Type B pancreatic cell (in vitro differentiated cells): Measurements from ENCODE around the gene DYRK1A. TPM values are rescaled to one million over a fixed set of nuclear protein-coding genes. Genes with fewer than 3 reads are reported as not detected.

ENCODE experiments used
- DNase-seq: peaks from one replicate; pipeline ENCODE4 v3.0.0; 2021; ENCODE audit warnings: mixed read lengths; ENCODE audit not compliant: unreplicated experiment; ENCODE audit errors: extremely low spot score
- H3K27ac Mint-ChIP-seq: 2 replicates; pipeline ENCODE4 v1.8.0; 2021; ENCODE audit warnings: mild to moderate bottlenecking, mixed read lengths
- H3K27me3 Mint-ChIP-seq: 2 replicates; pipeline ENCODE4 v1.8.0; 2021; ENCODE audit warnings: mixed read lengths
- H3K36me3 Mint-ChIP-seq: 2 replicates; pipeline ENCODE4 v1.8.0; 2021; ENCODE audit warnings: mixed read lengths
- H3K4me1 Mint-ChIP-seq: one replicate; pipeline ENCODE4 v1.8.0; 2021; ENCODE audit warnings: mixed read lengths; ENCODE audit not compliant: unreplicated experiment
- H3K4me3 Mint-ChIP-seq: 2 replicates; pipeline ENCODE4 v1.8.0; 2021; ENCODE audit warnings: mild to moderate bottlenecking, mixed read lengths
- H3K9me3 Mint-ChIP-seq: 2 replicates; pipeline ENCODE4 v1.8.0; 2021; ENCODE audit warnings: mixed read lengths
- CTCF ChIP-seq: fragments of 200-600 bp; sonication (generic); conservative IDR thresholded peaks from 2 replicates; pipeline ENCODE4 v1.5.0; 2021; ENCODE audit warnings: antibody characterized with exemption, mild to moderate bottlenecking
- total RNA-seq: library from RNA; stranded (reverse); gene quantifications from 2 replicates; pipeline ENCODE4 v1.2.1, GENCODE V29; 2021; ENCODE audit warnings: low replicate concordance

DYRK1A gene
- total RNA-seq, 1 donor from 2014 or later: 70.6 TPM

- H3K4me1 Mint-ChIP-seq: peaks cover 49% of the 10 kb centered on the region
- H3K4me3 Mint-ChIP-seq: no peak overlapping the region
- TF ChIP-seq CTCF: no peak
- H3K27ac Mint-ChIP-seq: no peak overlapping the region
- H3K9me3 Mint-ChIP-seq: peaks cover 5% of the 10 kb centered on the region
- H3K36me3 Mint-ChIP-seq: peaks cover 13% of the 10 kb centered on the region
- no peaks in the 10 kb centered on the region for H3K27me3 Mint-ChIP-seq
- no peak for DNase-seq
Measured at GRCh38 chr21:37383086-37383485, 16.5 kb downstream of the DYRK1A start.

GRCh38 chr21:37383784-37384311 lies 17.3 kb downstream of the DYRK1A start:
- Mint-ChIP-seq H3K4me3 (no peak overlapping the region), H3K27ac (peak overlapping the region; percentile 8), H3K36me3 (peaks cover 8% of the 10 kb centered on the region), H3K27me3 (no peaks in the 10 kb centered on the region), H3K4me1 (peaks cover 44% of the 10 kb centered on the region), H3K9me3 (peaks cover under 1% of the 10 kb centered on the region)
- no peak for TF ChIP-seq CTCF
- no peak for DNase-seq

- H3K4me3 Mint-ChIP-seq: no peak overlapping the region
- peaks cover 7% of the 10 kb centered on the region for H3K36me3 Mint-ChIP-seq
- DNase-seq: no peak
Measured at GRCh38 chr21:37384416-37384815, 17.8 kb downstream of the DYRK1A start.

GRCh38 chr21:37385179-37385765 lies 18.7 kb downstream of the DYRK1A start:
- Mint-ChIP-seq H3K4me3 (no peak overlapping the region), H3K27me3 (no peaks in the 10 kb centered on the region), H3K36me3 (peaks cover 6% of the 10 kb centered on the region), H3K9me3 (no peaks in the 10 kb centered on the region), H3K4me1 (peaks cover 37% of the 10 kb centered on the region), H3K27ac (no peak overlapping the region)
- no peak for TF ChIP-seq CTCF
- DNase-seq: no peak

More at GRCh38 chr21:37384416-37384815, 17.8 kb downstream of the DYRK1A start:
- no peaks in the 10 kb centered on the region for H3K9me3 Mint-ChIP-seq
- H3K27me3 Mint-ChIP-seq: no peaks in the 10 kb centered on the region
- TF ChIP-seq CTCF: no peak
- peaks cover 40% of the 10 kb centered on the region for H3K4me1 Mint-ChIP-seq
- no peak overlapping the region for H3K27ac Mint-ChIP-seq

- H3K36me3 Mint-ChIP-seq: peaks cover 8% of the 10 kb centered on the region
- no peaks in the 10 kb centered on the region for H3K9me3 Mint-ChIP-seq
- no peaks in the 10 kb centered on the region for H3K27me3 Mint-ChIP-seq
- H3K27ac Mint-ChIP-seq: no peak overlapping the region
- peaks cover 33% of the 10 kb centered on the region for H3K4me1 Mint-ChIP-seq
- H3K4me3 Mint-ChIP-seq: no peak overlapping the region
- no peak for DNase-seq
- TF ChIP-seq CTCF: no peak
Measured at GRCh38 chr21:37386151-37386550, 19.6 kb downstream of the DYRK1A start.
